AG08395 (cell line): ENCODE data around the gene PGAP6.
A peak's percentile ranks its signal among the peaks of the same experiment; 100 is the strongest.
"Not testable (repeated sequence)": the region's sequence is repeated elsewhere in the genome, so short reads cannot be mapped to it uniquely, and the experiment has no call there.

Source experiments
- DNase-seq: peaks from one replicate; pipeline ENCODE4 v3.0.0; 2012; ENCODE audit warnings: mixed read lengths, low spot score

Gene PGAP6

DNA sequence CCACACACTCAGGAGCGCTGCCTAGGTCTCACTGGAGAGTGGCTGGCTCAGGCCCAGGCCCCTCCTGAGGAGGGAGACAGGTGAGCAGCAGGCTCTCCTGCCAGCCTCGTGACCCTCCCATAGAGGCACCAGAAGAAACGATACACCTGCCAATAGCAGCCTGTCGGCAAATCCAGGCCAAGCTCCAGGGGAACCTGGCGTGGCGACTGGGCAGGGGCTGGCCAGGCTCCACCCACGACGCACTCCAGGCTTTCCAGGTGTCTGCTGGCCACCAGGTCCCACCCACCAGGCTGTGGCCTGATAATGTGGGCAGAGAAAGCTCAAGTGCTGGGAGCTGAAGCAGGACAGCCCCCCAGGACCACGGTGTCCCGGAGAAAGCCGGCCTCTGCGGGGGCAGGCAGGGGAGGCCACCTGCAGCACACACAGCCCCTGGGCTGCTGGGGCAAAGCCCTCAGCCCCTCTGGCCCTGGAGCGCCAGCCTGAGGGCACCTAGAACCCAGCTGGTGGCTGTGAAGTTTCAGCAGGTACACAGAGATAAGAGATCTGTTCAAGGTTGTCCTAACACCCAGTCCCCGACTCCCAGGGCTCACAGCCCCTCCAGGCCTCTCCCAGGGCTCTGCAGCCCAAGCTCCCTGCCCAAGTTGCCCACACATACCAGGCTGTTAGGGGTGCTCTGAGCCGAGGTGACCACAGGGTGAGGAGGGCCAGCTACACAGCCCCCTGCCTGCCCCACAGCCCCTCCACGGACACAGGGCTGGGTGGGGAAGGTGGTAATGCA lies 2.4 kb downstream of the PGAP6 start:
- DNase-seq = no peak

- DNase-seq = no peak
These were observed 3.0 kb downstream of the PGAP6 start for GRCh38 chr16:378821-379182.

DNA sequence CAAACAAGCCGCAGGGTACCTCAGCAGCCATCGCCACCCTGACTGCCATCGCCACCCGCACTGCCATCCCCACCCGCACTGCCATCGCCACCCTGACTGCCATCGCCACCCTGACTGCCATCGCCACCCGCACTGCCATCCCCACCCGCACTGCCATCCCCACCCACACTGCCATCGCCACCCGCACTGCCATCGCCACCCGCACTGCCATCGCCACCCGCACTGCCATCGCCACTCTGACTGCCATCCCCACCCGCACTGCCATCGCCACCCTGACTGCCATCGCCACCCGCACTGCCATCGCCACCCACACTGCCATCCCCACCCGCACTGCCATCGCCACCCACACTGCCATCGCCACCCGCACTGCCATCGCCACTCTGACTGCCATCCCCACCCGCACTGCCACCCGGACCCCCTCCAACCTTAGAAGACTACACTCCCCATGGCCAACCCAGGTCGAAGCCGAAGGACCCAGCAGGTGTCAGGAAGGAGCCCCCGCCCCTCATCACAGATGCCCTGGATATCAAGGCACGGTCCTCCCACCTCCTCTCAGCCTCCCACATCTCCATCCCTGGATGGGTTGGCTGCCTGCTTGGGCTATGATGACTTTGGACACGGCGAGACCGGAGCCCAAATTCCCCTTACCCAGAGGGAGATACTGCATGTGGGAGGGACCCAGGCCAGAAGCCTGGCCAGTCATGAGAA lies 3.5 kb downstream of the PGAP6 start:
- not testable (repeated sequence) for DNase-seq

- DNase-seq = no peak
These were observed 4.3 kb downstream of the PGAP6 start for GRCh38 chr16:377419-377951.

DNA sequence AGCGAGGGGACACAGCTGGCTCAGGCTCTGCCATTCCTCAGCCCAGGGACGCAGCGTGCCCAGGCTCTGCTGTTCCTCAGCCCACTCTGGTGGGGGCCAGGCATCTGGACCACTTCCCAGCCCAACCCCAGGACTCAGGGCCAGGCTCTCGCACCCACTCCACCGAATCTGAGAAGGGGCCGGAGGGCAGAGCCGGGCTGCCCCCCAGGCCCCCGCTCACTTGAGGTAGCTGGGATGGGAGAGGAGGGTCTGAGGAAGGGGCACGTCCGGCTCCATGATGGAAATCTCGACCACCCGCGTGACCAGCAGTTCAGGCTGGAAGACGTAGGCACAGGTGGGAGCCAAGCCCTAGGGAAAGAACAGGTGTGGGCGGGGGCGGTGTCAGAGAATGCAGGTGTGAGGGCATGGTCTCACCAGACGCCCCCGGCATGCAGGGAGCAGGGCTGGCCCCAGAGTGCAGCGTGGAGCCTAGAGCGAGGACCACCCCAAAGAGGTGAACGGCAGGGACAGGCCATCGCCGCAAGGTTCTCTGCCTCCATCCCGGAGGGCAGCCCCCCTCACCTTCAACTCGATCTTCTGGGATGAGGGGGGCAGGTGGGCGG lies 4.9 kb downstream of the PGAP6 start:
- DNase-seq = no peak

- DNase-seq = no peak
These were observed 5.6 kb downstream of the PGAP6 start for GRCh38 chr16:375927-376816.

DNA sequence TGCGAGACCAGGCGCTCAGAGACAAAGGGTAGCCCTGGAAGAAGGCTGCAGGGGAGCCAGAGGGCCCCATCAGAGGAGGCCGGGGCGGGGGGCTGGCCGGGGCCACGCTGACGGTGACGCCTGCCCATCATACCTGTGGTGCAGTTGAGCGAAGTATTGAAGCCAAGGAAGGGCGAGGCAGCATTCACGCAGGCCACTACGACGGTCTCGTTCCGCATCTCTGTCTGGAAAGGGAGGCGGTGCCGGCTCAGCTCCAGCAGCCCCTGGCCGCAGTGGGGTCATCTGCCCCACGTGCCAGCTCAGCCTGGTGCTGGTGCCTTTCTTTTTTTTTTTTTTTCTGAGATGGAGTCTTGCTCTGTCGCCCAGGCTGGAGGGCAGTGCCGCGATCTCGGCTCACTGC lies 6.6 kb downstream of the PGAP6 start:
- DNase-seq = no peak

DNA sequence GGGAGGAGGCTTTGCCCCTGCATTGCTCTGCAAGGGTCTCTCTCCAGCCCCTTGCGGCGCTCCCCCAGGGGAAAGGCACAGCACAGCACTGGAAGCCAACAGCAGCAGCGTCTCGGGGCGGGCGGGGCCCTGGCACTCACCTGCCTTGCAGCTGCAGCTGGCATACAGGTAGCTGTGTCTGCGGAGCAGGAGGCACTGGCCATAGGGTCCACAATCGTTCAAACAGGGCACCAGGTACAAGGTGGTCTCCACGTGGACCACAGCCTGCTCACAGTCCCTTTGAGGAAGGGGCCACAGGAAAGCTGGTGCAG lies 7.2 kb downstream of the PGAP6 start:
- DNase-seq = no peak

- no peak for DNase-seq
These were observed 7.7 kb downstream of the PGAP6 start for GRCh38 chr16:373848-374615.

DNA sequence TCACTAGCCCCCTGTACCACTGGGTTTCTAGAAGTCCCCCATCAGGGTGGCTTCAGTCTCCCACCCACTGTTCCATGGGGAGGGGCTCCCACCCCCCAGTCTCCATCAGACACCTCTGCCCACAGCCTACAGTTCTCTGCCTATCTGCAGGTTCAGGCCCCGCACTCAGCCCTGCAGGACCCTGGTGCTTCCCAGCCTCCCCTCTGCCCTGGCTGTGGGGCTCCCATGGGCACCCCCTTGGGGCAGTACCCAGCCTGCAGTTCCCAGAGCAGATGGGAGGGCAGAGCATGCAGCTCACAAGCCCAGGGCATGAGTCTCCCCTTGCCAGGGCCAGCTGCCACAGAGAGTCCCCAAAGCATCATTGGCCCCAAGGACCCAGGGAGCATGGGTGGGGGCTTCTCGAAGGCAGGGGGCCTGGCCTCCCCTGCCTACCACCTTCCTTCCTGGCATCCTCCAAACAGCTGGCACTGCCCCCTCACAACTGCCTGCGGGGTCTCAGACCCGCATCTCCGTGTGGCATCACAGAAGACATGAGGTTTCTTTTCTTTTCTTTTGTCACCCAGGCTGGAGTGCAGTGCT lies 8.7 kb downstream of the PGAP6 start:
- no peak for DNase-seq

- DNase-seq = no peak
These were observed 9.3 kb downstream of the PGAP6 start for GRCh38 chr16:372302-372983.

DNA sequence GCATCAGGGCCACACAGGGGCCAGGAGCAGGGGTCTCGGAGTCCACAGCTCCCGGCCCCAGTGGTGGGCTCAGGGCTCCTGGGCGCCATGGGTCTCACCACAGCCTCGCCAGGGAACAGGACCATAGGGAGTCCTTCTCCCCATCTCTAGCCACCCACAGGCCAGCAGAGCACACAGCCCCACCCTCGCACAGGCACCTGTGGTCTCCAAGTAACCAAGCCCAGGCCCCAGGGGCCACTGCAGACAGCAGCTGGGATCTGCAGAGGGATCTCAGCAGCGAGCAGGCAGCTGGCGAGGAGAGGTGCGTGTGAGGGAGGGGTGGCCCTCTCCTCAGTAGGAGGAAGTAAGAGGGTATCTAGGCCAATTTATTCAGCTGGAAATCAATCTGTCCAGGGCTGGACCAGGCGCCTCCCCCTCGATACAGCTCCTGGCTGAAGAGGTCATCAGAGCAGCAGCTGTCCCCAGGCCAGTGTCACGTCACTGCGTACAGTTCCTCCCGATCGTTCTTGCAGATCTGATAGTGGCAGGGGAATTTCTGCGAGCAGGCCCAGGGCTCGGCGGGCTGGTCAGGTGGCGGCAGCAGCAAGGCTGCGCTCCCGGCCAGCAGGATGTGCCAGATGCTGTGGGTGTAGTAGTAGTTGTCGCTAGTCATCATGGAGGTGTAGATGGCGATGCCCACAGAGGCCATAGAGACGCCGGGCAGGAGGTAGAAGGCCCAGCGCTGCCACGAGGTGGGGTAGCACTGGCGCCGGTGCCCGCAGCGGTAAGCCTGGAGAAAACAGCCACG lies 10.1 kb downstream of the PGAP6 start:
- no peak for DNase-seq

- DNase-seq = no peak
These were observed 10.7 kb downstream of the PGAP6 start for GRCh38 chr16:370979-371514.

- DNase-seq = peak; percentile 97
These were observed 11.3 kb downstream of the PGAP6 start, which contains the start of gene MRPL28 for GRCh38 chr16:370443-370842. MRPL28 (minus strand) TSS chr16:370538; CDS start chr16:370218, 320 bp downstream.

DNA sequence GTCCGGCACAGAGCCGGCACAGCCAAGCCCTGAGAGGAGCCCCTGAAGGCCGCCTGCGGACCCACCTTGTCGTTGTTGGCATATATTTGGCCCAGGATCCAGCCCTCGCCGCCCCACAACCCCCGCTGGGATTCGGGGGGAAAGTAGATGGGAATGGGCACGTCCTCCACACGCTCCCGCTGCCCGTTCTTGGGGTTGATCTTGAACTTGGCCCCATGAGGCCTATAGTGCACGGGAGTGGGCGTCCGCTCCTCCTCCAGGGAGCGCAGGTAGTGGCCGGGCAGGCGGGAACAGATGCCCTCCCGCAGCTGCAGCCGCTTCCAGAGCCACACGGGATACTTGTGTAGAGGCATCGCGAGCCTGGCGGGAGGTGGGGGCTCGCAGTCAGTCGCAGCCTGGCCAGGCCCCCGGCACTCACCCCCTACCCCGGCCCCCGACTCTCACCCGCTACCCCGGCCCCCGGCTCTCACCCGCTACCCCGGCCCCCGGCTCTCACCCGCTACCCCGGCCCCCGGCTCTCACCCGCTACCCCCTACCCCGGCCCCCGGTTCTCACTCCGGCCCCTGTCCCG lies 11.8 kb downstream of the PGAP6 start:
- peak; percentile 54 for DNase-seq

- DNase-seq = no peak
These were observed 12.4 kb downstream of the PGAP6 start for GRCh38 chr16:369275-369865.

DNA sequence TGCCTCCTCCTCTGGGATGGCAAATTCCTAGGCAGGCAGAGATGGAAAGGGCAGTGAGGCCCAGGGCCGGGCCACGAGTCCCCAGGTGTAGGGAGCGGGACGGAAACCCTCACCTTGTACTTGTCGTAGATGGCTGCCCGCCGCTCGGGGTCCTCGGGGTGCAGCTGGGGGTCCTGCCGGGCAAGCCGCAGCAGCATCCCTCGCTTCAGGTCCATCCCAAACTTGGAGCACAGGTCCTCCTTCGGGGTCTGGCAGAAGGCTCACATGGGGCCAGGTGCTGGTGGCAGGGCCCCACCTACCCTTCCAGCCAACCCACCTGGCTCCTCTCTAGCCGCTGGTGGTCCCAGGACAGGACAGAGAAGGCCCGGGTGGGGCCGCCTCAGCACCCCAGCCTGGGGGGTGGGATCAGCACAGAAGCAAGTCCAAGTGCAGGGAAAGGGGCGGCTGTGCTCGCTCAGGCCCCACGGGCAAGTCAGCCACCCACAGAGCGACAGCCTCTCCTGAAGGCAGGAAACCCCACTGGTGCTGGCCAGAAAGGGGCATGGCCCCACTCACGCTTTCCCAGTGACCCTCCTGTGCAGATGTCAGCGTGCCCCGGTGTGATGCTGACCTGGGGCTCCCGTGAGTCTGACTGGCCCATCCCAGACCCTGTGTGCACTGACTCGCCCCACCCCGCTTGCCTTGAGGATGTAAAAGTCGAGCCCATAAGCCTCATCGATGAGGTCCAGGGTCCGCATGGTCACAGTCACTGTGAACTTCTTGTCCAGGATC lies 13.2 kb downstream of the PGAP6 start:
- no peak for DNase-seq
